NCI-H2171 (cell line): ENCODE data around the gene ZCRB1.

Experiments used
- DNase-seq: peaks from one replicate; lab custom pipeline; 2025; lab: John Stamatoyannopoulos, UW

ZCRB1 gene

GRCh38 chr12:42278128-42278510, 47.8 kb downstream of the ZCRB1 start:
- DNase-seq = no peak

GRCh38 chr12:42277396-42278127, 48.3 kb downstream of the ZCRB1 start:
- no peak for DNase-seq

GRCh38 chr12:42275499-42275898, 50.4 kb downstream of the ZCRB1 start:
- DNase-seq = no peak

GRCh38 chr12:42273706-42274105, 52.2 kb downstream of the ZCRB1 start:
- no peak for DNase-seq

GRCh38 chr12:42270596-42270995, 55.3 kb downstream of the ZCRB1 start:
- no peak for DNase-seq

GRCh38 chr12:42267413-42268190, 58.3 kb downstream of the ZCRB1 start:
- no peak for DNase-seq

- no peak for DNase-seq
Measured at GRCh38 chr12:42266579-42267230, 59.2 kb downstream of the ZCRB1 start.

GRCh38 chr12:42262271-42262670, 63.6 kb downstream of the ZCRB1 start:
- DNase-seq = no peak
